Gastroesophageal sphincter (tissue), 3 donors: Measurements from ENCODE around the gene TFPI2.

Experiments used
- EP300 ChIP-seq: sonication (generic); formaldehyde crosslinking; IDR thresholded peaks from one replicate; pipeline ENCODE4 v1.6.1; 2017; ENCODE audit warnings: antibody characterized with exemption, mild to moderate bottlenecking
- POLR2A ChIP-seq, 2 donors: fragments of 450-650 bp; IDR thresholded peaks; one replicate each; pipeline ENCODE4 v1.6.1; 2017; ENCODE audit warnings: antibody characterized with exemption in 2 of 2, mild to moderate bottlenecking in 2 of 2, moderate library complexity in 1 of 2
- TF ChIP-seq, protein P1 (sequence below), 4 experiments: fragments of 200-600 bp in 2 of 4; fragments of 450-650 bp in 2 of 4; sonication (generic) in 1 of 4; IDR thresholded peaks; one replicate each; pipeline ENCODE4 v1.5.1; 2017 to 2019; ENCODE audit warnings: antibody characterized with exemption in 4 of 4, mild to moderate bottlenecking in 2 of 4, moderate library complexity in 2 of 4

GRCh38 chr7:93836116-93836515 lies 54.4 kb downstream of the TFPI2 start:
- TF ChIP-seq, protein P1, sequence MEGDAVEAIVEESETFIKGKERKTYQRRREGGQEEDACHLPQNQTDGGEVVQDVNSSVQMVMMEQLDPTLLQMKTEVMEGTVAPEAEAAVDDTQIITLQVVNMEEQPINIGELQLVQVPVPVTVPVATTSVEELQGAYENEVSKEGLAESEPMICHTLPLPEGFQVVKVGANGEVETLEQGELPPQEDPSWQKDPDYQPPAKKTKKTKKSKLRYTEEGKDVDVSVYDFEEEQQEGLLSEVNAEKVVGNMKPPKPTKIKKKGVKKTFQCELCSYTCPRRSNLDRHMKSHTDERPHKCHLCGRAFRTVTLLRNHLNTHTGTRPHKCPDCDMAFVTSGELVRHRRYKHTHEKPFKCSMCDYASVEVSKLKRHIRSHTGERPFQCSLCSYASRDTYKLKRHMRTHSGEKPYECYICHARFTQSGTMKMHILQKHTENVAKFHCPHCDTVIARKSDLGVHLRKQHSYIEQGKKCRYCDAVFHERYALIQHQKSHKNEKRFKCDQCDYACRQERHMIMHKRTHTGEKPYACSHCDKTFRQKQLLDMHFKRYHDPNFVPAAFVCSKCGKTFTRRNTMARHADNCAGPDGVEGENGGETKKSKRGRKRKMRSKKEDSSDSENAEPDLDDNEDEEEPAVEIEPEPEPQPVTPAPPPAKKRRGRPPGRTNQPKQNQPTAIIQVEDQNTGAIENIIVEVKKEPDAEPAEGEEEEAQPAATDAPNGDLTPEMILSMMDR (IDR thresholded peaks at IDR 0.05): no peak
- TF ChIP-seq EP300: no peak
- TF ChIP-seq POLR2A (IDR thresholded peaks at IDR 0.05): no peak
